ENCODE measurements around the gene MOGAT2. TPM values are rescaled to one million over a fixed set of nuclear protein-coding genes. Genes with fewer than 3 reads are reported as not detected.

MOGAT2 gene
- total and polyA plus RNA-seq, 2 experiments from 2014 or later, result 2.9 to 3.2 TPM

DNA sequence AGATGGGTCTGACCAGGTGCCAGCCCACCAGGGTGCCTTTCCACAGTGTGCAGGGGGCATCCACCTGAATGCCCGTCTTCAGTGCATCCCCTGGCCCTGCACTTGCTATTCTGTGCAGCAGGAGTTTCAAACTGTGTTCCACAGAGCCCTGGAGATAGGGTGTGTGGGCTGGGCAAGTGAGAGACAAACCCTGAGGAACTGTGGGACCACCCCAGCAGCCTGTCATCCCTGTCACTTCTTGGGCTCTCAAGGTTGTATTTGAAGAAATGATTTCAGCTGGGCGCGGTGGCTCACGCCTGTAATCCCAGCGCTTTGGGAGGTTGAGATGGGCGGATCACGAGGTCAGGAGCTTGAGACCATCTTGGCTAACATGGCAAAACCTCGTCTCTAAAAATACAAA, 44.5 kb downstream of the MOGAT2 start:
- Histone ChIP-seq H3K4me2 (no peak overlapping the region), H2AFZ (no peak overlapping the region), H4K20me1 (ENCODE audit: insufficient read depth, poor library complexity, severe bottlenecking) (no peaks in the 10 kb centered on the region), H3K27ac (no peak overlapping the region), H3K4me1 (ENCODE audit: insufficient read depth) (peaks cover 4% of the 10 kb centered on the region), H3K9me3 (ENCODE audit: low read depth) (no peaks in the 10 kb centered on the region), H3K79me2 (no peaks in the 10 kb centered on the region), H3K4me3 (no peak overlapping the region), H3K27me3 (no peaks in the 10 kb centered on the region), H3K9me2 (replicated peaks; ENCODE audit: insufficient read depth) (no peaks in the 10 kb centered on the region), H3K36me3 (replicated peaks; ENCODE audit: insufficient read depth, low read depth) (no peaks in the 10 kb centered on the region)
- no peak for DNase-seq (ENCODE audit: low spot score)
- TF ChIP-seq CTCF (IDR thresholded peaks at IDR 0.05; ENCODE audit: poor library complexity), result no peak
- no peak for TF ChIP-seq EZH2 (IDR thresholded peaks at IDR 0.05; ENCODE audit: borderline replicate concordance)
- TF ChIP-seq EZH2phosphoT487 (IDR thresholded peaks at IDR 0.05; ENCODE audit: low read depth, severe bottlenecking, unreplicated experiment), result no peak
- 96% methylated on average over 8 of the region's 8 CpGs for WGBS (ENCODE audit: low lambda C conversion rate, missing lambda C conversion rate)

DNA sequence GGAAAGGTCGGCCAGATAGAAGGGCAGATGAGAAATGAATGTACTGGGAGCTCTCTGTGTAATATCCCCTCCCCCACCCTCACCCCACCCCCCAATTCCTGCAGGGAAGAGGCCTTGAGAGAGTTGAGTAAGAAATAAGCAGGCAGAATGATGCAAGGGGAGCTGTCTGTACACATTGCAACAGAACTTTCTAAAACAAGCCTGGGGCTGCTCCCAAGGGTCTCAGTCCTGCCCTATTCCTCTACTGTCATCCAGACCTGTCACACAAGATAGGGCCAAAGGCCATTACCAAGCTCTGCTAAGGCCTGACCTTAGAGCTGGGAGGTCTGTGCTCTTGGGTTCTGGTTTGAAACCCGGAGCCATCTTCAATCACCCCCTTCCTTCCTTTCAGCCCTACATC, 45.2 kb downstream of the MOGAT2 start:
- H3K79me2 ChIP-seq, result no peaks in the 10 kb centered on the region
- no peaks in the 10 kb centered on the region for H3K9me3 ChIP-seq (ENCODE audit: low read depth)
- no peaks in the 10 kb centered on the region for H3K9me2 ChIP-seq (replicated peaks; ENCODE audit: insufficient read depth)
- peaks cover 6% of the 10 kb centered on the region for H3K4me1 ChIP-seq (ENCODE audit: insufficient read depth)
- H3K27ac ChIP-seq, result peak overlapping the region; percentile 68
- H3K4me3 ChIP-seq, result no peak overlapping the region
- no peak for TF ChIP-seq EZH2 (IDR thresholded peaks at IDR 0.05; ENCODE audit: borderline replicate concordance)
- no peak overlapping the region for H2AFZ ChIP-seq
- WGBS (ENCODE audit: low lambda C conversion rate, missing lambda C conversion rate), result 76% methylated on average over 2 of the region's 2 CpGs
- H3K4me2 ChIP-seq, result no peak overlapping the region
- H4K20me1 ChIP-seq (ENCODE audit: insufficient read depth, poor library complexity, severe bottlenecking), result no peaks in the 10 kb centered on the region
- DNase-seq (ENCODE audit: low spot score), result peak; percentile 54
- H3K36me3 ChIP-seq (replicated peaks; ENCODE audit: insufficient read depth, low read depth), result no peaks in the 10 kb centered on the region
- no peaks in the 10 kb centered on the region for H3K27me3 ChIP-seq

- Histone ChIP-seq H3K4me1 (ENCODE audit: insufficient read depth) (peaks cover 10% of the 10 kb centered on the region), H3K27me3 (no peaks in the 10 kb centered on the region), H3K36me3 (replicated peaks; ENCODE audit: insufficient read depth, low read depth) (no peaks in the 10 kb centered on the region), H3K4me2 (no peak overlapping the region), H3K9me3 (ENCODE audit: low read depth) (no peaks in the 10 kb centered on the region), H4K20me1 (ENCODE audit: insufficient read depth, poor library complexity, severe bottlenecking) (no peaks in the 10 kb centered on the region), H3K27ac (no peak overlapping the region), H3K79me2 (no peaks in the 10 kb centered on the region), H2AFZ (no peak overlapping the region), H3K9me2 (replicated peaks; ENCODE audit: insufficient read depth) (no peaks in the 10 kb centered on the region), H3K4me3 (no peak overlapping the region)
- WGBS (ENCODE audit: low lambda C conversion rate, missing lambda C conversion rate), result 92% methylated on average over 3 of the region's 3 CpGs
- no peak for TF ChIP-seq CTCF (IDR thresholded peaks at IDR 0.05; ENCODE audit: poor library complexity)
- TF ChIP-seq EZH2 (IDR thresholded peaks at IDR 0.05; ENCODE audit: borderline replicate concordance), result no peak
- no peak for TF ChIP-seq EZH2phosphoT487 (IDR thresholded peaks at IDR 0.05; ENCODE audit: low read depth, severe bottlenecking, unreplicated experiment)
- no peak for DNase-seq (ENCODE audit: low spot score)
These were observed 46.2 kb downstream of the MOGAT2 start for GRCh38 chr11:75763846-75764245.

DNA sequence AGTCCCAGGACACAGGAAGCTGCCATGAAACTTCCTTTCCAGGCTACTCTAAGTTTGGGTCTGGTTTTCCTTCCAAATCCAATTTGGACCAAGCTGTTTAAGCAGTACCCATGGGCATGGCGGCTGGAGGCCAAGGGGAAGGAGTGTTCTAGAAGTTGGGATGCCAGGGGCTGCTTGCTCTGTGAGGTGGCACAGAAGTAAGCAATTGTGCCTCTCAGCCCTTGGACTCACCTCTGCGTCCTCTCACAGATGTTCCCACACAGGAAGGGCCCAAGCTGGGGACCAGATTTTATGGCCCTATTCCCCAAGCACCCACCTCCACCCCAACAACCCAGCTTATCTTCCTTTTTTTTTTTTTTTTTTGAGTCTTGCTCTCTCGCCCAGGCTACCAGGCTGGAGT, 47.5 kb downstream of the MOGAT2 start:
- H3K9me2 ChIP-seq (replicated peaks; ENCODE audit: insufficient read depth), result no peaks in the 10 kb centered on the region
- peaks cover 10% of the 10 kb centered on the region for H3K4me1 ChIP-seq (ENCODE audit: insufficient read depth)
- H3K4me3 ChIP-seq, result no peak overlapping the region
- no peaks in the 10 kb centered on the region for H3K36me3 ChIP-seq (replicated peaks; ENCODE audit: insufficient read depth, low read depth)
- no peak overlapping the region for H2AFZ ChIP-seq
- 96% methylated on average over 3 of the region's 3 CpGs for WGBS (ENCODE audit: low lambda C conversion rate, missing lambda C conversion rate)
- no peak for TF ChIP-seq CTCF (IDR thresholded peaks at IDR 0.05; ENCODE audit: poor library complexity)
- no peak for TF ChIP-seq EZH2 (IDR thresholded peaks at IDR 0.05; ENCODE audit: borderline replicate concordance)
- no peak for TF ChIP-seq EZH2phosphoT487 (IDR thresholded peaks at IDR 0.05; ENCODE audit: low read depth, severe bottlenecking, unreplicated experiment)
- H3K27me3 ChIP-seq, result no peaks in the 10 kb centered on the region
- H3K79me2 ChIP-seq, result no peaks in the 10 kb centered on the region
- H3K4me2 ChIP-seq, result no peak overlapping the region
- no peaks in the 10 kb centered on the region for H3K9me3 ChIP-seq (ENCODE audit: low read depth)
- H4K20me1 ChIP-seq (ENCODE audit: insufficient read depth, poor library complexity, severe bottlenecking), result no peaks in the 10 kb centered on the region
- no peak for DNase-seq (ENCODE audit: low spot score)
- no peak overlapping the region for H3K27ac ChIP-seq

Data from hepatocyte (in vitro differentiated cells).